Erythroblast (primary cell): ENCODE results near the gene EFNA4.

Source experiments
- GATA1 ChIP-seq: IDR thresholded peaks from 2 replicates; pipeline ENCODE4 v1.6.1; 2011; ENCODE audit warnings: low read depth, mild to moderate bottlenecking, control low read depth, low read length, moderate library complexity
- POLR2A ChIP-seq: IDR thresholded peaks from 2 replicates; pipeline ENCODE4 v1.6.1; 2011; ENCODE audit warnings: mild to moderate bottlenecking, low read length

DNA sequence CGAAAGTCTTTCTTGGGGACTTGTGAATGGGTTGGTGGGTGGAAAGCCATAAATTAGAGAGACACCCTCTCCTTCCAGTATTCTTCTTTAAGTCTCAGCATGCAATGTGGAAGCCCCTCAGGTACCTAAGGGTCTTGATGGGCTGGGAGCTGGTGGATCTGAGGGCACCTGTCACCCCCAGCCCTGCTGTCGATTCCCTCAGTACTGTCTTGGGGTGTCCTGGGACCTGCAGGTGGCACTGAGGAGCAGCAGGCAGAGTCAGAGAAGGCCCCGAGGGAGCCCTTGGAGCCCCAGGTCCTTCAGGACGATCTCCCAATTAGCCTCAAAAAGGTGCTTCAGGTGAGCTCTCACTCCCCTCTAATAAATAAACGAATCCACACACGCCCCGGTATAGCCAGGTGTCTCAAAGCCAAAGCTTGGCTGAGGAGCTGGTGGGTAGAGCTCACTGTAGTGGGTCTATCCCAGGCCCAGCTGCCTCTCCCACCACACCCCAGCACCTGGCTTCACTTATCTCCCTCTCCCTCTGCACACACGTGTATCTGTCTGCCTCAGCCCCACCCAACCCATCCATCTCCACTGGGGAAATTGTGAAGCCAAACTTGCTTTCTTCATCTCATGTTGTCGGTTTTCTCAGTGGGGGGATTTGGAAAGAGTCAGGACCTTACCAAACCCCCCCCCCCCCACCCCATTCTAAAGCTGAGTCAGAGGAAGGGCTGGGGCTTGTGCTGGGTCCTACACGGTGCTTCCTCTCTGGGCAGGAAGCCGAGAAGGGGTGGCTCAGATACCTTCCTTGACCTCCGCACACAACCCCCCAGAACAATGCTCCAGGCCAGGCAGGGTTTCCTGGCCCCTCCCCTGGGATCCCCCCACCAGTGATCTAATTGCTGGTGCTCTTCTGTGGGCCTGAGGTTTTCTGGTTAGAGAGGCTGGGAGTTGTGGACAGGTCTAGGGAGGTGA, 10.8 kb upstream of the EFNA4 start:
- TF ChIP-seq POLR2A = no peak
- no peak for TF ChIP-seq GATA1
